GM12875 (cell line): ENCODE results near the gene EDC3.

Experiments used
- H3K4me3 ChIP-seq: one replicate; pipeline ENCODE4 v1.5.1; 2011; ENCODE audit warnings: low read depth, low read length, control low read depth
- CTCF ChIP-seq: IDR thresholded peaks from 2 replicates; pipeline ENCODE4 v1.5.1; 2011; ENCODE audit warnings: low read depth, mild to moderate bottlenecking, control low read depth, inconsistent platforms, low read length, moderate library complexity, borderline replicate concordance; ENCODE audit not compliant: insufficient read depth

EDC3 gene

GRCh38 chr15:74619916-74620635, 75.7 kb downstream of the EDC3 start:
- TF ChIP-seq CTCF = no peak
- H3K4me3 ChIP-seq = no peak overlapping the region

- TF ChIP-seq CTCF = no peak
- H3K4me3 ChIP-seq = no peak overlapping the region
Measured at GRCh38 chr15:74618841-74619596, 76.8 kb downstream of the EDC3 start.

GRCh38 chr15:74616996-74617395, 78.8 kb downstream of the EDC3 start:
- peak overlapping the region; percentile 86 for H3K4me3 ChIP-seq
- no peak for TF ChIP-seq CTCF

GRCh38 chr15:74616366-74616939, 79.4 kb downstream of the EDC3 start:
- TF ChIP-seq CTCF = no peak

GRCh38 chr15:74615508-74616365, 80.1 kb downstream of the EDC3 start, which contains the start of gene CLK3:
TSS of gene CLK3 (plus strand) at chr15:74615836. CDS start at chr15:74619197, 3,361 bp downstream.
- no peak for TF ChIP-seq CTCF
- peak within 1 kb of the TSS; percentile 86 for H3K4me3 ChIP-seq

More at GRCh38 chr15:74616366-74616939, 79.4 kb downstream of the EDC3 start:
- peak overlapping the region; percentile 86 for H3K4me3 ChIP-seq

GRCh38 chr15:74614744-74615507, 80.9 kb downstream of the EDC3 start:
- TF ChIP-seq CTCF = no peak
- peak overlapping the region; percentile 86 for H3K4me3 ChIP-seq
